Astrocyte of the cerebellum (primary cell): Measurements from ENCODE around the gene IPMK.
A peak's percentile ranks its signal among the peaks of the same experiment; 100 is the strongest.

ENCODE experiments used
- DNase-seq: peaks from one replicate; pipeline ENCODE4 v3.0.0-alpha.2; 2011; ENCODE audit warnings: low read depth
- H3K4me3 ChIP-seq: 2 replicates; pipeline ENCODE4 v1.5.1; 2011; ENCODE audit warnings: mild to moderate bottlenecking, low read depth, low read length, moderate library complexity
- in situ Hi-C: cut with HindIII; loops from 2 replicates; pipeline ENCODE4 v1.10.0; 2017; ENCODE audit warnings: low sequenced_read_pairs
- TF ChIP-seq, protein P1 (sequence below): IDR thresholded peaks from 2 replicates; pipeline ENCODE4 v1.5.1; 2012; ENCODE audit warnings: low read length, low read depth, moderate library complexity, mild to moderate bottlenecking; ENCODE audit errors: missing control alignments

IPMK gene

GRCh38 chr10:58302254-58302653 lies 34.6 kb upstream of the IPMK start:
- TF ChIP-seq, protein P1, sequence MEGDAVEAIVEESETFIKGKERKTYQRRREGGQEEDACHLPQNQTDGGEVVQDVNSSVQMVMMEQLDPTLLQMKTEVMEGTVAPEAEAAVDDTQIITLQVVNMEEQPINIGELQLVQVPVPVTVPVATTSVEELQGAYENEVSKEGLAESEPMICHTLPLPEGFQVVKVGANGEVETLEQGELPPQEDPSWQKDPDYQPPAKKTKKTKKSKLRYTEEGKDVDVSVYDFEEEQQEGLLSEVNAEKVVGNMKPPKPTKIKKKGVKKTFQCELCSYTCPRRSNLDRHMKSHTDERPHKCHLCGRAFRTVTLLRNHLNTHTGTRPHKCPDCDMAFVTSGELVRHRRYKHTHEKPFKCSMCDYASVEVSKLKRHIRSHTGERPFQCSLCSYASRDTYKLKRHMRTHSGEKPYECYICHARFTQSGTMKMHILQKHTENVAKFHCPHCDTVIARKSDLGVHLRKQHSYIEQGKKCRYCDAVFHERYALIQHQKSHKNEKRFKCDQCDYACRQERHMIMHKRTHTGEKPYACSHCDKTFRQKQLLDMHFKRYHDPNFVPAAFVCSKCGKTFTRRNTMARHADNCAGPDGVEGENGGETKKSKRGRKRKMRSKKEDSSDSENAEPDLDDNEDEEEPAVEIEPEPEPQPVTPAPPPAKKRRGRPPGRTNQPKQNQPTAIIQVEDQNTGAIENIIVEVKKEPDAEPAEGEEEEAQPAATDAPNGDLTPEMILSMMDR, result no peak
- in situ Hi-C loops, result loop anchor here (5.0 kb wide), 2 partner anchors 45 to 125 kb away; no protein-coding TSS in a partner anchor
- H3K4me3 ChIP-seq, result no peak overlapping the region
- DNase-seq, result no peak

DNA sequence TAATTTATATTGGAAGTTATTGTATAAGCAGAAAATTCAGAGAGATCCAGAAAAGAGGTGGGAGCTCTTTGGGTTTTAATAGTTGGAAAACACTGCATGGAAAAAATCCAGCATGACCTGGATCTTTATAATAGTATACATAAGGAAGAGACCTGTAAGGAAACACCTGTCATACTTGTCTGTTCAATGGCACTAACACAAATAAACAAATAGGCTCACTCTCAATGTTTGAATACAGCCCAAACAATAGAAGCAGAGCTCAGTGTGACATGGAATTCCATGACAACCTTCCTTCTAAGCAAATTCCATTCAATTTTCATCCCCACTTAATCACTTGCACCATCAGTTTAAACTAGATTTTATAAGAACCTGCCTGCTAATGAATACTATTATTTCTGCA lies 33.0 kb upstream of the IPMK start:
- in situ Hi-C loops, result loop anchor here (5.0 kb wide), 2 partner anchors 47 to 123 kb away; no protein-coding TSS in a partner anchor
- no peak for DNase-seq
- TF ChIP-seq, protein P1, result no peak
- H3K4me3 ChIP-seq, result no peak overlapping the region

- TF ChIP-seq, protein P1, result peak; percentile 91
- in situ Hi-C loops, result no loop called here
- no peak overlapping the region for H3K4me3 ChIP-seq
- peak; percentile 42 for DNase-seq
These were observed 31.9 kb upstream of the IPMK start for GRCh38 chr10:58299580-58299979.

GRCh38 chr10:58293989-58294388 lies 26.3 kb upstream of the IPMK start:
- TF ChIP-seq, protein P1, result no peak
- in situ Hi-C loops, result no loop called here
- no peak overlapping the region for H3K4me3 ChIP-seq
- no peak for DNase-seq

DNA sequence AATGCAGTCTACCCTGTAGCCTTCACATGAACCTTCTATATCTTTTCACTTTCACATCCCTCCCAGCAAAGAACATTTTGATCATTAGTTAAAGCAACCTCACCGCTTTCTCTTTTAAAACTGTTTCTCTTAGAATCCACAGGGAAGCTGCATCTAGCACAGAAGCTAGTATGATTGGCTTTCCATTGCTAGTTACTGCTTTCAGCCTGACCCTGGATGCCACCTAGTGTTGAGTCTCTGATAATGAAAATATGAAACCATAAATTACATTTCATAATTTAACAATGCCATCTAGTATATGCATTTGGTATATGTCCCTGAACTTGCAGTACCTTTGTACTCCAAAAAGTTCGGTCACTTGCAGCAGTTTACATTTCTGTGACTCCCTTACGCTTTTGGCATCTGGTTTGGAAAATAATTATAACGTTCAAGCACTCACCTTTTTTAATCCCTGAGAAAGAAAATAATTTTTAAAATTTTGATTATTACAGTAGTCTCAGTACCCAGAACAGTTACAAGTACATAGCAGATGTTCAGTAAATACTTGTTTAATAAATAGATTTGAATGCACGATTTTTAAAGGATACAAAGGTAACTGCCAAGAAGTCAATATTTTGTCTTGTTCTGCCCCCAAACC lies 24.0 kb upstream of the IPMK start:
- DNase-seq, result peak; percentile 53
- TF ChIP-seq, protein P1, result peak; percentile 67
- in situ Hi-C loops, result no loop called here
- H3K4me3 ChIP-seq, result no peak overlapping the region

- in situ Hi-C loops, result no loop called here
- no peak overlapping the region for H3K4me3 ChIP-seq
- TF ChIP-seq, protein P1, result no peak
- DNase-seq, result no peak
These were observed 14.9 kb upstream of the IPMK start for GRCh38 chr10:58282615-58283014.
